Liver (tissue), 9 donors: Measurements from ENCODE around the gene IKBKE. TPM values are rescaled to one million over a fixed set of nuclear protein-coding genes. Genes with fewer than 3 reads are reported as not detected.

Experiments used
- DNase-seq: peaks from one replicate; pipeline ENCODE4 v3.0.0-alpha.2; 2017; ENCODE audit warnings: low spot score
- H3K27ac ChIP-seq, 2 donors: one replicate each; pipeline ENCODE4 v1.7.0; 2013; ENCODE audit warnings: inconsistent platforms in 2 of 2, low read length in 2 of 2, control low read depth in 1 of 2, low read depth in 1 of 2, mild to moderate bottlenecking in 1 of 2
- H3K27me3 ChIP-seq, 4 donors: one replicate each; pipeline versions ENCODE4 v1.6.1 to v1.7.0; 2013; ENCODE audit warnings: low read length in 3 of 4, inconsistent platforms in 1 of 4, mild to moderate bottlenecking in 1 of 4, moderate library complexity in 1 of 4; ENCODE audit not compliant: control insufficient read depth in 4 of 4, insufficient read depth in 4 of 4
- H3K36me3 ChIP-seq, 4 donors: one replicate each; pipeline versions ENCODE4 v1.6.1 to v1.7.0; 2013; ENCODE audit warnings: low read length in 3 of 4, mild to moderate bottlenecking in 3 of 4, low read depth in 1 of 4, moderate library complexity in 1 of 4; ENCODE audit not compliant: control insufficient read depth in 4 of 4, insufficient read depth in 3 of 4
- H3K4me1 ChIP-seq, 4 donors: one replicate each; pipeline versions ENCODE4 v1.6.1 to v1.7.0; 2013; ENCODE audit warnings: low read length in 3 of 4, mild to moderate bottlenecking in 3 of 4, moderate library complexity in 1 of 4; ENCODE audit not compliant: control insufficient read depth in 4 of 4, insufficient read depth in 4 of 4
- H3K4me3 ChIP-seq, 3 donors: one replicate each; pipeline versions ENCODE4 v1.6.1 to v1.7.0; 2013; ENCODE audit warnings: low read length in 3 of 3, control low read depth in 1 of 3, low read depth in 1 of 3, mild to moderate bottlenecking in 1 of 3
- H3K9ac ChIP-seq, 2 donors: one replicate each; pipeline ENCODE4 v1.7.0; 2013; ENCODE audit warnings: low read length in 2 of 2, mild to moderate bottlenecking in 2 of 2, moderate library complexity in 2 of 2, control low read depth in 1 of 2, low read depth in 1 of 2
- H3K9me3 ChIP-seq, 4 donors: one replicate each; pipeline versions ENCODE4 v1.6.1 to v1.7.0; 2013; ENCODE audit warnings: low read length in 3 of 4; ENCODE audit not compliant: control insufficient read depth in 4 of 4
- ATF3 ChIP-seq: IDR thresholded peaks from 2 replicates; pipeline ENCODE4 v1.6.1; 2016; ENCODE audit warnings: antibody characterized with exemption
- EGR1 ChIP-seq, 2 donors: IDR thresholded peaks; 2 replicates each; pipeline ENCODE4 v1.6.1; 2016 to 2018; ENCODE audit warnings: antibody characterized with exemption in 2 of 2, low read depth in 2 of 2
- FOXA1 ChIP-seq: IDR thresholded peaks from 2 replicates; pipeline ENCODE4 v1.6.1; 2016; ENCODE audit warnings: antibody characterized with exemption
- FOXA2 ChIP-seq: IDR thresholded peaks from 2 replicates; pipeline ENCODE4 v1.6.1; 2016; ENCODE audit warnings: antibody characterized with exemption
- GABPA ChIP-seq, 2 donors: IDR thresholded peaks in 1 of 2; conservative IDR thresholded peaks in 1 of 2; 2 replicates each; pipeline ENCODE4 v1.6.1; 2016; ENCODE audit warnings: antibody characterized with exemption in 2 of 2, mild to moderate bottlenecking in 1 of 2, moderate library complexity in 1 of 2
- HNF4A ChIP-seq, 2 donors: conservative IDR thresholded peaks; 2 replicates each; pipeline ENCODE4 v1.6.1; 2016; ENCODE audit warnings: antibody characterized with exemption in 2 of 2, mild to moderate bottlenecking in 2 of 2
- HNF4G ChIP-seq: IDR thresholded peaks from 2 replicates; pipeline ENCODE4 v1.6.1; 2016; ENCODE audit warnings: antibody characterized with exemption
- JUND ChIP-seq, 2 donors: IDR thresholded peaks; 2 replicates each; pipeline ENCODE4 v1.6.1; 2016; ENCODE audit warnings: antibody characterized with exemption in 2 of 2
- NR2F2 ChIP-seq: IDR thresholded peaks from 2 replicates; pipeline ENCODE4 v1.6.1; 2016; ENCODE audit warnings: antibody characterized with exemption
- RAD21 ChIP-seq, 2 donors: IDR thresholded peaks; 2 replicates each; pipeline ENCODE4 v1.6.1; 2016; ENCODE audit warnings: antibody characterized with exemption in 2 of 2, mild to moderate bottlenecking in 2 of 2
- RXRA ChIP-seq, 2 donors: IDR thresholded peaks; 2 replicates each; pipeline ENCODE4 v1.6.1; 2017 to 2018; ENCODE audit warnings: antibody characterized with exemption in 2 of 2, mild to moderate bottlenecking in 1 of 2
- SP1 ChIP-seq: IDR thresholded peaks from 2 replicates; pipeline ENCODE4 v1.6.1; 2018; ENCODE audit warnings: antibody characterized with exemption, mild to moderate bottlenecking
- TAF1 ChIP-seq: conservative IDR thresholded peaks from 2 replicates; pipeline ENCODE4 v1.6.1; 2016; ENCODE audit warnings: antibody characterized with exemption, mild to moderate bottlenecking
- YY1 ChIP-seq: IDR thresholded peaks from 2 replicates; pipeline ENCODE4 v1.6.1; 2016; ENCODE audit warnings: antibody characterized with exemption, mild to moderate bottlenecking
- WGBS: extraction: QIAGEN DNeasy Blood & Tissue Kit; methylation state at CpG from one replicate; pipeline ENCODE4 v1.1.7; 2013; 5-methylcytosine and 5-hydroxymethylcytosine counted together
- polyA plus RNA-seq, 2 donors: library from polyadenylated mRNA; stranded (reverse) in 1 of 2; unstranded in 1 of 2; fragments of 200-250 nt in 1 of 2; fragments of >200 nt in 1 of 2; fragmentation: Nextera tagmentation in 1 of 2; extraction: Ambion mirVana in 1 of 2; gene quantifications; one replicate each; pipeline versions ENCODE4 v1.2.1 to v1.2.3, GENCODE V29; 2013 to 2015
- total RNA-seq, 2 donors: library from RNA; depleted of rRNA; stranded (reverse); fragments of >200 nt; gene quantifications; one replicate each; pipeline ENCODE4 v1.2.3, GENCODE V29; 2014
- TF ChIP-seq, protein P1 (sequence below): fragments of 150-350 bp; IDR thresholded peaks from 2 replicates; pipeline ENCODE4 v1.5.1; 2017; ENCODE audit warnings: improper control_type of control experiment, low read depth, low read length; ENCODE audit not compliant: missing input control
- TF ChIP-seq, protein P2 (sequence below): IDR thresholded peaks from 2 replicates; pipeline ENCODE4 v1.6.1; 2016; ENCODE audit warnings: antibody characterized with exemption
- TF ChIP-seq, protein P3 (sequence below): IDR thresholded peaks from 2 replicates; pipeline ENCODE4 v1.6.1; 2016; ENCODE audit warnings: antibody characterized with exemption, mild to moderate bottlenecking
- TF ChIP-seq, protein P4 (sequence below): IDR thresholded peaks from 2 replicates; pipeline ENCODE4 v1.6.1; 2016; ENCODE audit warnings: antibody characterized with exemption
- donor health status: healthy.
- donor health status: healthy.
- donor health status: healthy.
- donor health status: healthy.
- donor health status: healthy.

The IKBKE gene
- total and polyA plus RNA-seq, 4 donors, result 0.81 to 3.9 (median 1.5) TPM

- DNase-seq, result no peak
- peaks cover 0 to 21% (median 5%) of the 10 kb centered on the region in 4 donors for H3K4me1 ChIP-seq
- H3K9me3 ChIP-seq, result no peaks in the 10 kb centered on the region
- H3K27me3 ChIP-seq, result no peaks in the 10 kb centered on the region
- peak; percentile 12 to 17 for TF ChIP-seq RXRA (IDR thresholded peaks at IDR 0.05)
- TF ChIP-seq ATF3, result no peak
- H3K27ac ChIP-seq, result no peak overlapping the region
- WGBS, result 79% methylated on average over 12 of the region's 12 CpGs
- H3K36me3 ChIP-seq, result no peaks in the 10 kb centered on the region
- H3K9ac ChIP-seq, result no peak overlapping the region
- no peak overlapping the region for H3K4me3 ChIP-seq
Observed at GRCh38 chr1:206490771-206491405, 20.6 kb downstream of the IKBKE start.

DNA sequence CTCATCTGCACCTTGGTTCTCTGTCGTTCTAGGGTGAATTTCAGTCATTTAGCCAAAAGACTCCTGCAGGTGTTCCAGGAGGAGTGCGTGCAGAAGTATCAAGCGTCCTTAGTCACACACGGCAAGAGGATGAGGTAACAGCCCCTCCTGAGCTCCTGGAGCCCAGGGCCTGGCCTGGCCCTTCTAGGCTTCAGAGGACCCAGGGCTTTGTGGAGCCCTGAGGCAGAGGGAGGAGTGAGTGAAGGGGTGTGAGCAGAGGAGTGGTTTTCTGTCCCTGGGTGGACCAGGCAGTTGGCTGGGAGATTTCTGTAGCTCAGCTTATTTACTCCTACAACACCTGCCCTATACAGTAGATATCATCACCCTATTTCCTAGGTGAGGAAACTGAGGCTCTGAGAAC is 21.3 kb downstream of the IKBKE start:
- Histone ChIP-seq H3K27ac (no peak overlapping the region), H3K4me1 (peaks cover 2 to 26% (median 7%) of the 10 kb centered on the region in 4 donors), H3K36me3 (no peaks in the 10 kb centered on the region), H3K27me3 (no peaks in the 10 kb centered on the region), H3K9me3 (no peaks in the 10 kb centered on the region), H3K4me3 (no peak overlapping the region), H3K9ac (no peak overlapping the region)
- no peak for TF ChIP-seq YY1
- TF ChIP-seq HNF4G, result no peak
- TF ChIP-seq FOXA2, result no peak
- TF ChIP-seq, protein P1, sequence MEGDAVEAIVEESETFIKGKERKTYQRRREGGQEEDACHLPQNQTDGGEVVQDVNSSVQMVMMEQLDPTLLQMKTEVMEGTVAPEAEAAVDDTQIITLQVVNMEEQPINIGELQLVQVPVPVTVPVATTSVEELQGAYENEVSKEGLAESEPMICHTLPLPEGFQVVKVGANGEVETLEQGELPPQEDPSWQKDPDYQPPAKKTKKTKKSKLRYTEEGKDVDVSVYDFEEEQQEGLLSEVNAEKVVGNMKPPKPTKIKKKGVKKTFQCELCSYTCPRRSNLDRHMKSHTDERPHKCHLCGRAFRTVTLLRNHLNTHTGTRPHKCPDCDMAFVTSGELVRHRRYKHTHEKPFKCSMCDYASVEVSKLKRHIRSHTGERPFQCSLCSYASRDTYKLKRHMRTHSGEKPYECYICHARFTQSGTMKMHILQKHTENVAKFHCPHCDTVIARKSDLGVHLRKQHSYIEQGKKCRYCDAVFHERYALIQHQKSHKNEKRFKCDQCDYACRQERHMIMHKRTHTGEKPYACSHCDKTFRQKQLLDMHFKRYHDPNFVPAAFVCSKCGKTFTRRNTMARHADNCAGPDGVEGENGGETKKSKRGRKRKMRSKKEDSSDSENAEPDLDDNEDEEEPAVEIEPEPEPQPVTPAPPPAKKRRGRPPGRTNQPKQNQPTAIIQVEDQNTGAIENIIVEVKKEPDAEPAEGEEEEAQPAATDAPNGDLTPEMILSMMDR, result no peak
- no peak for TF ChIP-seq HNF4A (conservative IDR thresholded peaks at IDR 0.05)
- no peak for TF ChIP-seq RXRA (IDR thresholded peaks at IDR 0.05)
- TF ChIP-seq JUND (IDR thresholded peaks at IDR 0.05), result no peak
- TF ChIP-seq NR2F2, result no peak
- TF ChIP-seq, protein P2, sequence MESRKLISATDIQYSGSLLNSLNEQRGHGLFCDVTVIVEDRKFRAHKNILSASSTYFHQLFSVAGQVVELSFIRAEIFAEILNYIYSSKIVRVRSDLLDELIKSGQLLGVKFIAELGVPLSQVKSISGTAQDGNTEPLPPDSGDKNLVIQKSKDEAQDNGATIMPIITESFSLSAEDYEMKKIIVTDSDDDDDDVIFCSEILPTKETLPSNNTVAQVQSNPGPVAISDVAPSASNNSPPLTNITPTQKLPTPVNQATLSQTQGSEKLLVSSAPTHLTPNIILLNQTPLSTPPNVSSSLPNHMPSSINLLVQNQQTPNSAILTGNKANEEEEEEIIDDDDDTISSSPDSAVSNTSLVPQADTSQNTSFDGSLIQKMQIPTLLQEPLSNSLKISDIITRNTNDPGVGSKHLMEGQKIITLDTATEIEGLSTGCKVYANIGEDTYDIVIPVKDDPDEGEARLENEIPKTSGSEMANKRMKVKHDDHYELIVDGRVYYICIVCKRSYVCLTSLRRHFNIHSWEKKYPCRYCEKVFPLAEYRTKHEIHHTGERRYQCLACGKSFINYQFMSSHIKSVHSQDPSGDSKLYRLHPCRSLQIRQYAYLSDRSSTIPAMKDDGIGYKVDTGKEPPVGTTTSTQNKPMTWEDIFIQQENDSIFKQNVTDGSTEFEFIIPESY, result no peak
- no peak for TF ChIP-seq RAD21 (IDR thresholded peaks at IDR 0.05)
- TF ChIP-seq ATF3, result no peak
- no peak for TF ChIP-seq GABPA (IDR thresholded peaks at IDR 0.05 in 1 of 2, conservative IDR thresholded peaks at IDR 0.05 in 1 of 2)
- no peak for TF ChIP-seq TAF1
- TF ChIP-seq, protein P3, sequence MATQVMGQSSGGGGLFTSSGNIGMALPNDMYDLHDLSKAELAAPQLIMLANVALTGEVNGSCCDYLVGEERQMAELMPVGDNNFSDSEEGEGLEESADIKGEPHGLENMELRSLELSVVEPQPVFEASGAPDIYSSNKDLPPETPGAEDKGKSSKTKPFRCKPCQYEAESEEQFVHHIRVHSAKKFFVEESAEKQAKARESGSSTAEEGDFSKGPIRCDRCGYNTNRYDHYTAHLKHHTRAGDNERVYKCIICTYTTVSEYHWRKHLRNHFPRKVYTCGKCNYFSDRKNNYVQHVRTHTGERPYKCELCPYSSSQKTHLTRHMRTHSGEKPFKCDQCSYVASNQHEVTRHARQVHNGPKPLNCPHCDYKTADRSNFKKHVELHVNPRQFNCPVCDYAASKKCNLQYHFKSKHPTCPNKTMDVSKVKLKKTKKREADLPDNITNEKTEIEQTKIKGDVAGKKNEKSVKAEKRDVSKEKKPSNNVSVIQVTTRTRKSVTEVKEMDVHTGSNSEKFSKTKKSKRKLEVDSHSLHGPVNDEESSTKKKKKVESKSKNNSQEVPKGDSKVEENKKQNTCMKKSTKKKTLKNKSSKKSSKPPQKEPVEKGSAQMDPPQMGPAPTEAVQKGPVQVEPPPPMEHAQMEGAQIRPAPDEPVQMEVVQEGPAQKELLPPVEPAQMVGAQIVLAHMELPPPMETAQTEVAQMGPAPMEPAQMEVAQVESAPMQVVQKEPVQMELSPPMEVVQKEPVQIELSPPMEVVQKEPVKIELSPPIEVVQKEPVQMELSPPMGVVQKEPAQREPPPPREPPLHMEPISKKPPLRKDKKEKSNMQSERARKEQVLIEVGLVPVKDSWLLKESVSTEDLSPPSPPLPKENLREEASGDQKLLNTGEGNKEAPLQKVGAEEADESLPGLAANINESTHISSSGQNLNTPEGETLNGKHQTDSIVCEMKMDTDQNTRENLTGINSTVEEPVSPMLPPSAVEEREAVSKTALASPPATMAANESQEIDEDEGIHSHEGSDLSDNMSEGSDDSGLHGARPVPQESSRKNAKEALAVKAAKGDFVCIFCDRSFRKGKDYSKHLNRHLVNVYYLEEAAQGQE, result no peak
- no peak for TF ChIP-seq FOXA1
- no peak for TF ChIP-seq SP1
- no peak for TF ChIP-seq EGR1 (IDR thresholded peaks at IDR 0.05; ENCODE audit: low read depth in 2 of 2)
- TF ChIP-seq, protein P4, sequence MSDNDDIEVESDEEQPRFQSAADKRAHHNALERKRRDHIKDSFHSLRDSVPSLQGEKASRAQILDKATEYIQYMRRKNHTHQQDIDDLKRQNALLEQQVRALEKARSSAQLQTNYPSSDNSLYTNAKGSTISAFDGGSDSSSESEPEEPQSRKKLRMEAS, result no peak
- 91% methylated on average over 4 of the region's 4 CpGs for WGBS
- no peak for DNase-seq
